Upper lobe of left lung (tissue), 6 donors: ENCODE data around the gene ABCE1. TPM values are rescaled to one million over a fixed set of nuclear protein-coding genes. Genes with fewer than 3 reads are reported as not detected.
A peak's percentile ranks its signal among the peaks of the same experiment; 100 is the strongest.

Experiments used
- ATAC-seq, 2 donors: fragments of 200-7000 bp; cut with Tn5 transposase; one replicate each; pipeline ENCODE4 v1.9.1; 2022; ENCODE audit warnings: mild to moderate bottlenecking in 2 of 2, moderate library complexity in 2 of 2; ENCODE audit not compliant: low FRiP score in 2 of 2
- DNase-seq, 2 donors: peaks; one replicate each; pipeline ENCODE4 v3.0.0-alpha.2; 2019 to 2020
- H3K27ac ChIP-seq, 4 donors: fragments of 200-600 bp; sonication (generic); one replicate each; pipeline ENCODE4 v1.5.1; 2016 to 2019
- H3K27me3 ChIP-seq, 4 donors: fragments of 200-600 bp; sonication (generic); one replicate each; pipeline ENCODE4 v1.5.1; 2017 to 2019
- H3K36me3 ChIP-seq, 4 donors: fragments of 200-600 bp; sonication (generic); one replicate each; pipeline ENCODE4 v1.5.1; 2016 to 2019
- H3K4me1 ChIP-seq, 4 donors: fragments of 200-600 bp; sonication (generic); one replicate each; pipeline ENCODE4 v1.5.1; 2018 to 2019
- H3K4me3 ChIP-seq, 4 donors: fragments of 200-600 bp; sonication (generic); one replicate each; pipeline ENCODE4 v1.5.1; 2017 to 2019; ENCODE audit warnings: mild to moderate bottlenecking in 2 of 4, moderate library complexity in 1 of 4
- H3K9me3 ChIP-seq, 4 donors: fragments of 200-600 bp; sonication (generic); one replicate each; pipeline ENCODE4 v1.5.1; 2018 to 2019
- CTCF ChIP-seq, 6 experiments: fragments of 450-650 bp in 4 of 6; fragments of 200-600 bp in 2 of 6; sonication (generic) in 2 of 6; IDR thresholded peaks; one replicate each; pipeline ENCODE4 v1.5.1; 2016 to 2019; ENCODE audit warnings: antibody characterized with exemption in 6 of 6
- EP300 ChIP-seq, 4 donors: sonication (generic); formaldehyde crosslinking; IDR thresholded peaks; one replicate each; pipeline ENCODE4 v1.5.1; 2017; ENCODE audit warnings: antibody characterized with exemption in 4 of 4, control low read depth in 2 of 4
- POLR2A ChIP-seq, 4 donors: fragments of 450-650 bp; IDR thresholded peaks; one replicate each; pipeline ENCODE4 v1.5.1; 2016 to 2017; ENCODE audit warnings: antibody characterized with exemption in 4 of 4, mild to moderate bottlenecking in 2 of 4
- POLR2AphosphoS5 ChIP-seq, 2 donors: sonication (generic); formaldehyde crosslinking; IDR thresholded peaks; one replicate each; pipeline ENCODE4 v1.5.1; 2017; ENCODE audit warnings: antibody characterized with exemption in 2 of 2
- WGBS, 2 donors: methylation state at CpG; one replicate each; pipeline ENCODE4 v1.1.5; 2017 to 2018; 5-methylcytosine and 5-hydroxymethylcytosine counted together
- total RNA-seq, 6 donors: library from RNA; depleted of rRNA in 4 of 6; stranded (reverse); fragments of >200 nt in 4 of 6; gene quantifications; one replicate each; pipeline versions ENCODE4 v1.1.0 to v1.2.1, GENCODE V29; 2016 to 2021
- donor health status: DM: no; HTN: no; CAD: no; lungs with moderate emphysema.
- donor health status: DM: no; HTN: yes; CAD: no; lungs with severe emphysema.

ABCE1 gene
- total RNA-seq, 6 donors from 2014 or later = 13.7 to 86.5 (median 39.2) TPM

- Histone ChIP-seq H3K9me3 (no peaks in the 10 kb centered on the region), H3K4me3 (no peak overlapping the region), H3K27me3 (no peaks in the 10 kb centered on the region), H3K27ac (no peak overlapping the region), H3K4me1 (peaks cover 0 to 9% (median 5%) of the 10 kb centered on the region in 4 donors), H3K36me3 (peaks cover 8 to 52% (median 16%) of the 10 kb centered on the region in 4 donors)
- ATAC-seq = no peak
- no peak for DNase-seq
- WGBS, 2 donors = 94 to 98% methylated on average over 2 of the region's 2 CpGs
- TF ChIP-seq EP300 (IDR thresholded peaks at IDR 0.05) (no peak), POLR2AphosphoS5 (IDR thresholded peaks at IDR 0.05) (no peak), POLR2A (IDR thresholded peaks at IDR 0.05) (no peak), CTCF (IDR thresholded peaks at IDR 0.05) (no peak)
These were observed 69.8 kb downstream of the ABCE1 start for GRCh38 chr4:145167887-145168286.

- TF ChIP-seq CTCF (IDR thresholded peaks at IDR 0.05) = no peak
- no peak for TF ChIP-seq EP300 (IDR thresholded peaks at IDR 0.05)
- TF ChIP-seq POLR2A (IDR thresholded peaks at IDR 0.05) = no peak
- no peak for TF ChIP-seq POLR2AphosphoS5 (IDR thresholded peaks at IDR 0.05)
- H3K9me3 ChIP-seq = no peaks in the 10 kb centered on the region
- peaks cover 0 to 9% (median 7%) of the 10 kb centered on the region in 4 donors for H3K4me1 ChIP-seq
- no peaks in the 10 kb centered on the region for H3K27me3 ChIP-seq
- WGBS, 2 donors = 93 to 96% methylated on average over 2 of the region's 2 CpGs
- DNase-seq = no peak
- no peak overlapping the region for H3K27ac ChIP-seq
- ATAC-seq = no peak
- no peak overlapping the region for H3K4me3 ChIP-seq
- H3K36me3 ChIP-seq = peaks cover 8 to 44% (median 14%) of the 10 kb centered on the region in 4 donors
These were observed 70.6 kb downstream of the ABCE1 start for GRCh38 chr4:145168581-145169187.

- no peak overlapping the region for H3K27ac ChIP-seq
- 78 to 85% methylated on average over 1 of the region's 1 CpG for WGBS, 2 donors
- ATAC-seq (no peak), DNase-seq (no peak)
- H3K9me3 ChIP-seq = no peaks in the 10 kb centered on the region
- H3K4me1 ChIP-seq = peaks cover 0 to 9% (median 7%) of the 10 kb centered on the region in 4 donors
- peaks cover 8 to 41% (median 14%) of the 10 kb centered on the region in 4 donors for H3K36me3 ChIP-seq
- H3K27me3 ChIP-seq = no peaks in the 10 kb centered on the region
- no peak for TF ChIP-seq POLR2A (IDR thresholded peaks at IDR 0.05)
- TF ChIP-seq CTCF (IDR thresholded peaks at IDR 0.05) = no peak
- no peak for TF ChIP-seq EP300 (IDR thresholded peaks at IDR 0.05)
- no peak for TF ChIP-seq POLR2AphosphoS5 (IDR thresholded peaks at IDR 0.05)
- H3K4me3 ChIP-seq = no peak overlapping the region
These were observed 72.1 kb downstream of the ABCE1 start for GRCh38 chr4:145170223-145170622.

GRCh38 chr4:145171911-145172310, 73.8 kb downstream of the ABCE1 start:
- ATAC-seq (no peak), DNase-seq (peak in 1 of 2 donors; percentile 53)
- WGBS, 2 donors = 77 to 85% methylated on average over 1 of the region's 1 CpG
- Histone ChIP-seq H3K36me3 (peaks cover 8 to 36% (median 12%) of the 10 kb centered on the region in 4 donors), H3K27ac (no peak overlapping the region), H3K4me3 (no peak overlapping the region), H3K9me3 (no peaks in the 10 kb centered on the region), H3K27me3 (no peaks in the 10 kb centered on the region), H3K4me1 (peaks cover 16 to 23% (median 19%) of the 10 kb centered on the region in 4 donors)
- TF ChIP-seq CTCF (IDR thresholded peaks at IDR 0.05) (no peak), POLR2AphosphoS5 (IDR thresholded peaks at IDR 0.05) (no peak), POLR2A (IDR thresholded peaks at IDR 0.05) (no peak), EP300 (IDR thresholded peaks at IDR 0.05) (no peak)
